Astrocyte (in vitro differentiated cells and primary cell): ENCODE measurements around the gene IKBKE. TPM values are rescaled to one million over a fixed set of nuclear protein-coding genes. Genes with fewer than 3 reads are reported as not detected.

Experiments used
- DNase-seq: peaks from one replicate; pipeline ENCODE4 v3.0.0-alpha.2; 2010; ENCODE audit warnings: low read depth
- FAIRE-seq: peaks from 2 replicates; lab custom pipeline; 2011; peaks lifted over from hg19 to GRCh38; lab: Jason Lieb, UNC
- H2AFZ ChIP-seq: 2 replicates; pipeline ENCODE4 v1.6.0; 2012; ENCODE audit warnings: low read depth, low read length, inconsistent platforms
- H3K27ac ChIP-seq: 2 replicates; pipeline ENCODE4 v1.5.1; 2011; ENCODE audit warnings: low read depth, low read length, inconsistent platforms
- H3K27me3 ChIP-seq: 2 replicates; pipeline ENCODE4 v1.6.0; 2011; ENCODE audit warnings: low read length, inconsistent platforms; ENCODE audit not compliant: insufficient read depth
- H3K36me3 ChIP-seq: 2 replicates; pipeline ENCODE4 v1.5.1; 2011; ENCODE audit warnings: low read length, inconsistent platforms; ENCODE audit not compliant: insufficient read depth
- H3K4me1 ChIP-seq: 2 replicates; pipeline ENCODE4 v1.5.1; 2011; ENCODE audit warnings: low read length, inconsistent platforms; ENCODE audit not compliant: insufficient read depth
- H3K4me2 ChIP-seq: 2 replicates; pipeline ENCODE4 v1.6.0; 2012; ENCODE audit warnings: low read length, inconsistent platforms
- H3K4me3 ChIP-seq: 2 replicates; pipeline ENCODE4 v1.5.1; 2011; ENCODE audit warnings: low read depth, mild to moderate bottlenecking, low read length, inconsistent platforms; ENCODE audit not compliant: insufficient read depth
- H3K79me2 ChIP-seq: 2 replicates; pipeline ENCODE4 v1.6.0; 2012; ENCODE audit warnings: mild to moderate bottlenecking, low read length, inconsistent platforms; ENCODE audit not compliant: insufficient read depth
- H3K9ac ChIP-seq: 2 replicates; pipeline ENCODE4 v1.6.0; 2012; ENCODE audit warnings: mild to moderate bottlenecking, low read length, inconsistent platforms
- H3K9me3 ChIP-seq: 2 replicates; pipeline ENCODE4 v1.5.1; 2012; ENCODE audit warnings: low read depth, mild to moderate bottlenecking, low read length, inconsistent platforms; ENCODE audit not compliant: insufficient read depth
- H4K20me1 ChIP-seq: 2 replicates; pipeline ENCODE4 v1.6.0; 2012; ENCODE audit warnings: low read length, inconsistent platforms; ENCODE audit not compliant: insufficient read depth
- H3K27ac Mint-ChIP-seq: one replicate; pipeline ENCODE4 v1.8.0; 2021; ENCODE audit warnings: mild to moderate bottlenecking, mixed read lengths; ENCODE audit not compliant: unreplicated experiment
- H3K27me3 Mint-ChIP-seq: one replicate; pipeline ENCODE4 v1.8.0; 2021; ENCODE audit warnings: low read depth, mixed read lengths; ENCODE audit not compliant: unreplicated experiment
- H3K36me3 Mint-ChIP-seq: one replicate; pipeline ENCODE4 v1.8.0; 2021; ENCODE audit warnings: low read depth, mixed read lengths; ENCODE audit not compliant: unreplicated experiment
- H3K4me1 Mint-ChIP-seq: one replicate; pipeline ENCODE4 v1.8.0; 2021; ENCODE audit warnings: low read depth, mixed read lengths; ENCODE audit not compliant: unreplicated experiment
- H3K4me3 Mint-ChIP-seq: one replicate; pipeline ENCODE4 v1.8.0; 2021; ENCODE audit warnings: mild to moderate bottlenecking, moderate library complexity, mixed read lengths; ENCODE audit not compliant: unreplicated experiment
- H3K9me3 Mint-ChIP-seq: one replicate; pipeline ENCODE4 v1.8.0; 2021; ENCODE audit warnings: mild to moderate bottlenecking, mixed read lengths; ENCODE audit not compliant: unreplicated experiment
- EZH2 ChIP-seq: IDR thresholded peaks from 2 replicates; pipeline ENCODE4 v1.6.1; 2012; ENCODE audit warnings: mild to moderate bottlenecking, low read length, inconsistent platforms; ENCODE audit not compliant: insufficient read depth
- total RNA-seq: library from RNA; stranded (reverse); gene quantifications from 2 replicates; pipeline ENCODE4 v1.2.1, GENCODE V29; 2021
- TF ChIP-seq, protein P1 (sequence below): IDR thresholded peaks from 2 replicates; pipeline ENCODE4 v1.5.1; 2011; ENCODE audit warnings: low read depth, mild to moderate bottlenecking, inconsistent platforms, low read length, moderate library complexity; ENCODE audit not compliant: insufficient read depth

IKBKE gene
- total RNA-seq, 1 donor from 2014 or later = 17.0 TPM

DNA sequence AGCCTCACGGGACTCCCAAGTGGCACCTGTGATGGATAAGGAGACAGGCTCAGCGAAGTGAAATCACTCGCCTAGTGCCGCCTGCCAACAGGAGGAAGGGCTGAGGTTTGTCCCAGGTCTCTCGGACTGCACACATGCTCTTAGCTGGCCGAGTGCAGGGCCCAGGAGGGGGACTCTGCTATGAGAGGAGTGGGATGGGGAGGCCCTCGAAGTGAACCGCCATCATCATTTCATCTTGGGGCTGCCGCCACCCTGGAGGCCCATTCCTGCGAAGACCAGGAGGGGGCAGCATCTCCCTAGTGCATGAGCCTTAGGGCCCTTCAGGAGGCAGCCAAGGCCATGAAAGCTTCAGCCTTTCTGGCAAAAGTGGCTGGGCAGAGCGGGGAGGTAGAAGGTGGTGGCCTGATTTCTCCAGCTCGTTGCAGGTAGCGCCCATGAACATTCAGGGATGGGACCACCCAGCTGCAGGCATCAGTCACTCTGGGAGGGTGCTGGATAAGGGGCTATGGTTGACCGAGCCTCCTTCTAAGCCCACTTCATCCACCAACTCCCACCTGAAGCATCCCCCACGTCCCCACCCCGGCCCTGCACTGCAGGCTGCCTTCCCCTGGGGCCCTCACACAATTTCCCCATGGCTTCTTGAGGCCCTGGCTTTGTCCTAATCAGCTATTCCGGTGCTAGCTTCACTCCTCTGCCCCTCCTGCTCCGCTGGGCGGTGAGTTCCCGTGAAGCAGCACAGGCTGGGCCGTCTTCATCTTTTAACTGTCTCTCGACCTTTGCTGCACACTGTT, 19.9 kb downstream of the IKBKE start:
- H3K4me1 Mint-ChIP-seq = peaks cover 10% of the 10 kb centered on the region
- H3K9ac ChIP-seq = peak overlapping the region; percentile 8
- H3K4me1 ChIP-seq = peaks cover 15% of the 10 kb centered on the region
- no peak overlapping the region for H3K4me3 ChIP-seq
- peak overlapping the region; percentile 37 for H2AFZ ChIP-seq
- H3K27ac ChIP-seq = no peak overlapping the region
- H4K20me1 ChIP-seq = no peaks in the 10 kb centered on the region
- H3K36me3 ChIP-seq = peaks cover 16% of the 10 kb centered on the region
- no peaks in the 10 kb centered on the region for H3K27me3 ChIP-seq
- H3K4me2 ChIP-seq = peak overlapping the region; percentile 51
- peaks cover 5% of the 10 kb centered on the region for H3K27me3 Mint-ChIP-seq
- no peaks in the 10 kb centered on the region for H3K9me3 Mint-ChIP-seq
- H3K9me3 ChIP-seq = no peaks in the 10 kb centered on the region
- no peak overlapping the region for H3K27ac Mint-ChIP-seq
- DNase-seq (peak; percentile 40), FAIRE-seq (no peak)
- TF ChIP-seq, protein P1, sequence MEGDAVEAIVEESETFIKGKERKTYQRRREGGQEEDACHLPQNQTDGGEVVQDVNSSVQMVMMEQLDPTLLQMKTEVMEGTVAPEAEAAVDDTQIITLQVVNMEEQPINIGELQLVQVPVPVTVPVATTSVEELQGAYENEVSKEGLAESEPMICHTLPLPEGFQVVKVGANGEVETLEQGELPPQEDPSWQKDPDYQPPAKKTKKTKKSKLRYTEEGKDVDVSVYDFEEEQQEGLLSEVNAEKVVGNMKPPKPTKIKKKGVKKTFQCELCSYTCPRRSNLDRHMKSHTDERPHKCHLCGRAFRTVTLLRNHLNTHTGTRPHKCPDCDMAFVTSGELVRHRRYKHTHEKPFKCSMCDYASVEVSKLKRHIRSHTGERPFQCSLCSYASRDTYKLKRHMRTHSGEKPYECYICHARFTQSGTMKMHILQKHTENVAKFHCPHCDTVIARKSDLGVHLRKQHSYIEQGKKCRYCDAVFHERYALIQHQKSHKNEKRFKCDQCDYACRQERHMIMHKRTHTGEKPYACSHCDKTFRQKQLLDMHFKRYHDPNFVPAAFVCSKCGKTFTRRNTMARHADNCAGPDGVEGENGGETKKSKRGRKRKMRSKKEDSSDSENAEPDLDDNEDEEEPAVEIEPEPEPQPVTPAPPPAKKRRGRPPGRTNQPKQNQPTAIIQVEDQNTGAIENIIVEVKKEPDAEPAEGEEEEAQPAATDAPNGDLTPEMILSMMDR = peak; percentile 86
- no peak for TF ChIP-seq EZH2
- no peaks in the 10 kb centered on the region for H3K79me2 ChIP-seq
- peaks cover 17% of the 10 kb centered on the region for H3K36me3 Mint-ChIP-seq
- H3K4me3 Mint-ChIP-seq = no peak overlapping the region

DNA sequence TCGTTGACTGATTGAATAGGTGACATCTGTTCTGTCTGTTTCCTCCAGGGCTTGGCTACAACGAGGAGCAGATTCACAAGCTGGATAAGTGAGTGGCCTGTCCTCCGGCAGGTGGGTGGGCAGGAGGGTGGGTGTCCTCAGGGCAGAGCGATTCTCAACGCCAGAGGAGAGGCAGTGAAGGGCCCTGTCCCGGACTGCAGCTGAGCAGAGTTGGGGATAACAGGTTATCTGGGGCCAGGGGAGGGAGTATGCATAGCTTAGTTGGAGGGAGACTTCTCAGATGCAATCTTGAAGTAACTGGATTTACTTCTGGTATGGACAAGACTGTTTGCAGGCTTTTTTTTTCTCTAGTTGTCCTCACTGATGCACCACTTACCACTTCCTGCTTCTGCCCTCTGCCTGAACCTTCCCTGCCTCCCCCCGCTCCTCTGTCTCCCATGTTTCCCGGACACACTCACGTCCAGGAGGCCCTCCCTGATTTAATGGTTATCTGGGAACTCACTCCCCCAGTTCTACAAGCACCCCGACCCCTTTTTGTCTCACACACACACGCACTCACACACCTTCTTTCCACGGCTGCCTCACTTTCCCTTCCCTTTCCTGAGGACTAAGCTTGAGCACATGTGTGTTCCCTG, 20.6 kb downstream of the IKBKE start:
- Mint-ChIP-seq H3K27me3 (peaks cover 5% of the 10 kb centered on the region), H3K27ac (no peak overlapping the region), H3K36me3 (peaks cover 19% of the 10 kb centered on the region), H3K9me3 (no peaks in the 10 kb centered on the region), H3K4me3 (no peak overlapping the region), H3K4me1 (peaks cover 12% of the 10 kb centered on the region)
- no peak overlapping the region for H3K27ac ChIP-seq
- H2AFZ ChIP-seq = no peak overlapping the region
- TF ChIP-seq, protein P1 = no peak
- no peak for TF ChIP-seq EZH2
- H3K9me3 ChIP-seq = no peaks in the 10 kb centered on the region
- H3K9ac ChIP-seq = peak overlapping the region; percentile 8
- H3K4me3 ChIP-seq = no peak overlapping the region
- DNase-seq (peak; percentile 63), FAIRE-seq (no peak)
- H3K4me2 ChIP-seq = peak overlapping the region; percentile 51
- H3K4me1 ChIP-seq = peaks cover 22% of the 10 kb centered on the region
- no peaks in the 10 kb centered on the region for H3K27me3 ChIP-seq
- no peaks in the 10 kb centered on the region for H4K20me1 ChIP-seq
- H3K79me2 ChIP-seq = no peaks in the 10 kb centered on the region
- H3K36me3 ChIP-seq = peaks cover 13% of the 10 kb centered on the region

DNA sequence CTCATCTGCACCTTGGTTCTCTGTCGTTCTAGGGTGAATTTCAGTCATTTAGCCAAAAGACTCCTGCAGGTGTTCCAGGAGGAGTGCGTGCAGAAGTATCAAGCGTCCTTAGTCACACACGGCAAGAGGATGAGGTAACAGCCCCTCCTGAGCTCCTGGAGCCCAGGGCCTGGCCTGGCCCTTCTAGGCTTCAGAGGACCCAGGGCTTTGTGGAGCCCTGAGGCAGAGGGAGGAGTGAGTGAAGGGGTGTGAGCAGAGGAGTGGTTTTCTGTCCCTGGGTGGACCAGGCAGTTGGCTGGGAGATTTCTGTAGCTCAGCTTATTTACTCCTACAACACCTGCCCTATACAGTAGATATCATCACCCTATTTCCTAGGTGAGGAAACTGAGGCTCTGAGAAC, 21.3 kb downstream of the IKBKE start:
- Mint-ChIP-seq H3K9me3 (no peaks in the 10 kb centered on the region), H3K27ac (no peak overlapping the region), H3K4me1 (peaks cover 19% of the 10 kb centered on the region), H3K4me3 (no peak overlapping the region), H3K27me3 (peaks cover 5% of the 10 kb centered on the region), H3K36me3 (peaks cover 27% of the 10 kb centered on the region)
- Histone ChIP-seq H3K9ac (no peak overlapping the region), H2AFZ (no peak overlapping the region), H3K27me3 (no peaks in the 10 kb centered on the region), H3K27ac (no peak overlapping the region), H3K9me3 (no peaks in the 10 kb centered on the region), H3K4me3 (no peak overlapping the region), H3K79me2 (no peaks in the 10 kb centered on the region), H3K4me2 (no peak overlapping the region), H4K20me1 (no peaks in the 10 kb centered on the region), H3K36me3 (peaks cover 13% of the 10 kb centered on the region), H3K4me1 (peaks cover 27% of the 10 kb centered on the region)
- no peak for DNase-seq
- no peak for FAIRE-seq
- TF ChIP-seq EZH2 = no peak
- TF ChIP-seq, protein P1 = no peak
